ENCODE results near the gene COL2A1.
A peak's percentile ranks its signal among the peaks of the same experiment; 100 is the strongest.

COL2A1 gene

DNA sequence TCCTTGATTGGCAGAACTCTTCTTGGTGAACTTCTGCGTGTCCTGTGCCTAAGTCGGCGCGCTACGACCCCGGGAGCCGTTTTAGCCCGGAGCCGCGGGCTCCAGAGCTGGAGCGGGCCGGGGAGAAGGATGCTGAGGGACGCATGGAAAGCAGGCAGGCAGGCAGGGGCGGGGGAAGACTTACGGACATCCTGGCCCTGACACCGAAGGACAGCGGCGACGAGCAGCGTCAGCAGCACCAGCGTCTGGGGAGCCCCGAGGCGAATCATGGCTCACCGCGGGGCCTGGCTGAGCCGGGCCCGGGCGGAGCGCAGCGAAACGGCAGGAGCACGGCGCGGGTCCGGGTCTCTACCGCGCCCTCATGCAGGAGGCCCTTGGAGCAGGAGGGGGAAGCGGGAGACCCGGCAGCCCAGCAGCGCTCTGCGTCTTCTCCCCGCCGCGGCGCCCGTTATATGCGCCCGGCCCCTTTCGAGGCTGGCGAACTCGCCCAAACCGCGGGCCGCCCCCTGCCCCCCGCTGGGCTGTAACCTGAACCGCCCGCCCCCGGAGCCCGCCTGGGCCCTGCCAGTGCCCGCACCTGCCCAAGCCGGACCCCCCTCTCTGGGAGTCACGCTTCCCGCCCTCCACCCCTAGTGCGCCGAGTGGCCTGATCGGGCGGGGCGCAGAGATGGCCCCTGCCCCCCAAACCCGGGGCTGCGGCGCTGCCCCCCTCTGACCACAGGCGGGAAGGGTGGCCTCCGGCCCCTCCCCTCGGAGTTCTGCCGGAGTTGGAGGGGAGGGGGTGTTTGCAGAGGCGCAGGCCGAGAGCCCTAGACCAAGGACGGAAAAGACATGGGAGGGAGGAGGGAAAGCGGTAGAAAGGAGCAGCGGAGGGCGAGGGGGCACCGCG, at the start of gene COL2A1:
COL2A1 (minus strand) TSS at position 424 of the 889 bp plus-strand sequence; CDS start at position 269, 155 bp downstream.
- peak; percentile 79 for DNase-seq (ENCODE audit: low read depth)

DNA sequence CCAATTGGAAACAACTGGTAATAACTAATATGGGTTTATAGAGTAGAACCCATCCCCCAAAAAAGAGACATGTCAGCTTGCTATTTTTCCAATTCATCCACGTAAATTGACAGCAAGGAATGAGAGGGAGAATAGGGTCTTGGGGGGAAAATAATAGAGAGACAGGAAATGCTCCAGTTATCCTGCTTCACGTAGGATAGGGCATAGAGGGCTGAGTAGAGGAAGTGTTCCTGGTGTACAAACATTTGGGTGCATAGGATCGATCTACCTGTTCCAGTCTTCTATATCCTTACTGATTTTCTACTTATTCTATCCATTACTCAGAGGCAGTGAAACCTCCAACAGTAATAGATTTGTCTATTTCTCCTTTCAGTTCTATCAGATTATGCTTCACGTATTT, 49.6 kb upstream of the COL2A1 start:
- DNase-seq (ENCODE audit: low read depth) = no peak

DNA sequence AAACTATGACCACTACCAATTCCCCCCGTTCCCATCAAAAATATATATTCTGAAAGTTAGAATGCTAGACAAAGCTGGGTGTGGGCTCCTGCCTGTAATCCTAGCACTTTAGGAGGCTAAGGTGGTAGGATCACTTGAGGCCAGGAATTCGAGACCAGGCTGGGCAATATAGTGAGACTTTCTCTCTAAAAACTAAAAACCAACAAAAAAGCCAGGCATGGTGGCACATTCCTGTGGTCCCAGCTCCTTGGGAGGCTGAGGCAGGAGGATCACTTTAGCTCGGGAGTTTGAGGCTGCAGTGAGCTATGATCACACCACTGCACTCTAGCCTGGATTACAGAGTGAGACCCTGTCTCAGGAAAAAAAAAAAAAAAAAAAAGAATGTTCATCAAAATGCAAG, 48.8 kb upstream of the COL2A1 start:
- no peak for DNase-seq (ENCODE audit: low read depth)

DNA sequence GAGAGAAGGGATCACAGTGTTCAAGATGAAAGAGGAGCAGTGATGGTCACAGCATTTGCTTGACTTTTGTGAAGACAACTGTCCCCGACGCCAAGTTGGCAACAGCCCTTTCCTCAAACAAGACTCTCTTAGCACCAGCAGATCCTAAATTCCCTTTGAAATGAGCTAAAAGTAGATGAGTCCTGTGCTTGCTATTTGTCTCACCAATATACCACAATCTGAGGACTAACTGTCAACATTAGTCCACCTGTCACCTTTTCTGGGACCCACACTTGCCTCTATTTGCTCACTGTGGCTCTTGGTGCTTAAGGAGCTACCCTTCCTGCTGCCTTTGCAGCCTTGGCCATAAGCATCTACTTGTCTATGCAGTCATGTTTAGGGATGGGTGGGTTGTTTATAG, 47.4 kb upstream of the COL2A1 start:
- no peak for DNase-seq (ENCODE audit: low read depth)

DNA sequence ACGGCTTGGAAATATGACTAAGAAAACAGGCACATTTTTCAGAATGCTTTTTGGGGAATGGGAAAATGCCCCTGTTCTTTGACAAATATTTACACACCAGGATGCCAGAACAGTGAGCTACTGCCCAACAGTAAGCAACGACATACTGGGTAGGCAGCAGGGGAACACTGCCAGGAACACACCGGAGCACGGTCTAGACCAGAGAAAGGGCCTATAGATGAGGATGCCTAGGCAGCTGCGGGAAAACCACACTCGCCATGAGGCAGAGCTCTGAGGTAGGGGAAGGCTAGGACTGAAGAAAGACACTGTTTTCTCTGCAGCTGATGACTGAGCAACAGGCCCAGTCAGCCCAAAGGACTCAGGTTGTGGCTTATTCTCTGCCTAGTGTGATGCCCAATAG, 45.9 kb upstream of the COL2A1 start:
- DNase-seq (ENCODE audit: low read depth) = no peak

DNA sequence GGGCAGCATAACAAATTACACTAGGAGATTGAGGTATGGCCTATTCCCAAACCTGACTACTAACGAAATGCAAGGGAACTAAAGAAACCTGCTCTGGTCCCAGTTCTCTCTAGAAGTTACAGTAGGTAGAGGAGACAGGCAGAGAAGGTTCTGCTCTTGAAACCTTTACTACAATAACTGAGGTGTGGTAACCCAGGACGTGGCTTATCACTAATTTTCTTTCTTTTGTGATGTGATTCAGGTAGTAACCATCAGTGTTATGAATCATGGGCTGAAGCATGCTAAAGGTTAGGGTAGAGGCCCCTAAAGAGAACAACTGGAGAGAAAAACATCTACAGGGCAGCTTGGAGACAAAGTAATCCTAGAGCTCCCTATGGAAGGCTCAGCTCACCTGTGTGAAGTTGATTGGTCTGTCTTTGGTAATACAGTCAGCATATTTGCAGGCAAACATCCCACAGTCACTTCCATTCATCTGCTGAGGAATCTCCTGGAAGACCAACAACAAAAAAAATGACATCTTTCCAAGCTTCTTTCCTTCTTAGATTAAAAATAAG, 41.8 kb upstream of the COL2A1 start:
- no peak for DNase-seq (ENCODE audit: low read depth)

DNA sequence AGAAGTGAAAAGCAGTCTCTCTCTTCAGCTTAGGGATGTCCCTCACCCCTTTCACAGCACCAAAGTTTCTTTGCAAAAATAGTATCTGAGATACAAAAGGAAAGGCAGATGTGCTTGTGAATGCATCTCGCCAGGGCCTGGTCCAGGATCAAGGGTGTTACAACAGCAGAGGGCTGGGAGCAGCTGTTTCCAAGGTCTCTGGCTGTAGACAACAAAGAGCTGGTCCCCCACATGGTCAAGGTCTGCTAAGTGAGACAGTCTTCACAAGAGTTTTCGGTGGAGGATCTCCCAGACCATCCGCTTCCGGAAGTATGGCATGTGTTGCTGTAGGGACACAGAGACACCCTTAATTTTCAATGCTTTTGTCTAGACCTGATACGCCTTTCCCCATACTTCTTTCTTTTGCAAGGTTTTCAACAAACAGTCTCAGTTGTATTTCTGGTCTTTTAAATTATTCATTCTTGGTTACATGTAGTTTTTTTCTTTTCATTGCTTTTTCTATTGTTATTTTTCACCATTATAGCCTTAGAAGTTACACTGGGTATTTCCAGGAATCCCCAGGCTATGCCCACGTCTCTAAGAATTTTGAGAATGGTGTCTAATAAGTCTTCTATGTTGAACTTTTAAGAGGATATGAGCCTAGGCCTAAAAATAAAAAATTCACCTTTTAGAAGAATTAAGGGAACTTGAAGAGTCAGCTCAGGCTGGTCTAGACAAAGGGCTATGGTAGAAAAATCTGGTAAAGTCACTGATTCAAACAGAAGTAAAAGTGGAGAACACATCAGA, 41.0 kb upstream of the COL2A1 start:
- no peak for DNase-seq (ENCODE audit: low read depth)

DNA sequence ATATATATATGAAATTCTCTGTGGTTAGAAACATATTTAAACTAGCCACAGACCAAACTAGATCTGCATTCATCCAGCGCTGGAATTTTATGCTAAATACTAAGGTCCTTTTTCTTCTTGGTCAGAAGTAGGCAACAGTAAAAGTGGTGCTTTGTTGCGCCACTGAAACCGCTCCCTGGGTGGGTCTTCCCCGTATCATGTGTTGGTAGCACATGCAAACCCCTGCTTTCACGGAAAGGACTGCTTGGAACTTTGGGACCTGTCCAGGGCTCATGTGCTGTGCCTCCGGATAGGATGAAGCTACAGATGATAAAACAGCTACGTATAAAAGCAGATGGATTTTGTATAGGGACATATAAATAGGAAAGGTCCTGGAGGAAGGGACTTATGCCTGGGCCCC, 40.1 kb upstream of the COL2A1 start:
- no peak for DNase-seq (ENCODE audit: low read depth)

DNA sequence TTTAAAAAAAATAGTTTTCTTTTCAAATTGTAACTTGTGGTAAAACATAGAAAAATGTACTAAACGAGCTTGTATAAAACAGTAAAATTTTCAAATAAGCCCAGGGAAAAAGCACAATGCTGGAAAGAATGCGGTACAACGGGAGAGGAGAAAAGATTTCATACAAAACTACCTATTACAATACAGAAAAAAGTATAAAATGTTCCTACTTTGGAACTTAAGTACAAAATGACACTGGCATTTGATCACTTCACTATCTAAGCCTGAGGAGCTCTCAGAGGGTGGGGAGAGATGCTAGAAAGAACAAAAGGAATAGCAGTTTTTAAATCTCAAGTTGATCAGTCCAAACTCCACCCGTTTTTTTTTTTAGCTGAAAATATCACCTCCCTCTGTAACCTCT, 39.5 kb upstream of the COL2A1 start:
- DNase-seq (ENCODE audit: low read depth) = no peak

DNA sequence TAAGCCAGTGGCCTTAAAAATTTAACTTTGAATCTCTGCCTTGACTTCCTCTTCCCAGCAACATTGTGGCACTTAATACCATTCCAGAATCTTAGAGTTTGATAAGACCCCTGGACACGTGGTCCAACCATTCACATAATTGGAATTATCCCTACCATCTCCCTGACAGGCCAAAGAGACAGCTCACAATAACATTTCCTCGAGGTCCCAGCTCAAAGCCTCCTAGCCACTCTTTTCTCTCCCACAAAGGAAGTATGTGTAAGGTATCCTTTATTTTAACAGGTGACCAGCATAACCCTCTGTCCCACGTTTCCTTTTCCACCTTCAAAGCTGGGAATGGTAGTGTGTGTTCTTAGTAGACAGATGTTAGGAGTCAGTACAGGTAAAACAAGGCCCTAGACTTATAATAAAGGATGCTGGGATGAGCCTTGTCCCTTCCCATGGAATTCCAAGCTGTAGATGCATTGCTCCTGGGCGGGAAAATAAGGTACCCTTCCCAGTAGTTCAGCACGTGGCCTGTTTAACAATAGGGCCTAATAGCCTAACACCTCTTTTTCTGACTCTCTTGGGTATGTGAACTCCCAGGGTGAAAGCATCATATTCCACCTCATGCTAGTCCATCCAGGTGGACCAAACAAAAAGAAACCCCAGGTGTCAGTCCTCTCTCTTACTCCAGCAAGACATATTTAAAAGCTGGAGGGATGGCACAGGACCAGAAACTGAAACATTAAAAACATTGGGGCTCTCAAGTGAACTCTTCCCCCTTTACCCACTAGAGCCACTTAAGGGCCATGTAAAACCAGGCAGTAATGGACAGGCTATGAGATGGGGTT, 37.5 kb upstream of the COL2A1 start:
- DNase-seq (ENCODE audit: low read depth) = no peak

DNA sequence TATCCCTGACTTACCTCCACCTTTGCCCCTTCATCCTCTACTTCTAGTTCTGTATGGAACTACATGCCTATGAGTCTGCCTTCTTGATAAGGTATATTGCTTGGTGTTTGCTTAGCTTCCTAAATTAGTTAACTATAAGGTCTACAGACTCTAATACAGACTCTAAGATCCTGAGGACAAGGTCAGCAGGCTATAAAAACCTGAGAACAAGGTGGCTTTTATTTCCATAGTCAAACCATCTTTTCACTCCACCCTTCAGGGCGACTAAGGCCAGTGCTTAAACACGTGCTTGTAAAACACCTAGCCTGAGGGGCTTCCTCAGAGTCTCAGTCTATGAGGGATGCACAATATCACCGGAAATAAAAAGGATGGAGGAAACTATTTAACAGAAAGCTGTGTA, 36.1 kb upstream of the COL2A1 start:
- no peak for DNase-seq (ENCODE audit: low read depth)

DNA sequence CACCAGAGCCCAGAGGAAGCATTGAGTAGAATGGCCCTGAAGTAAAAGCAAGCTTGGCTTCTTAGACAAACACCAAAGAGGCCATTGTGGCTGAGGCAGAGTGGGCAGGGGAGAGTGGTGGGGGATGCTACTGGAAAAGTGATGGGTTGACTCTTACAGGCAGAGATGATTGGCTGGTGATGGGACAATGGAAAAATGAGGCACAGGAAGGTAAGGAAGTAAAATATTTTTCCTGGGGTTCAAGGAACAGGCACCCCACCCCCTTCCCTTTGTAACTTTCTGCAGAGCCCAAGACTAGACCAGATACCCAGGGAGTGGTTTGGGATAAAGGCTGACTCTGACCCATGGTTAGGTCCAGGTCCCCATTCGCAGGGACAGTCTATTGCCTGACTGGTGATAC, 34.9 kb upstream of the COL2A1 start:
- no peak for DNase-seq (ENCODE audit: low read depth)

DNA sequence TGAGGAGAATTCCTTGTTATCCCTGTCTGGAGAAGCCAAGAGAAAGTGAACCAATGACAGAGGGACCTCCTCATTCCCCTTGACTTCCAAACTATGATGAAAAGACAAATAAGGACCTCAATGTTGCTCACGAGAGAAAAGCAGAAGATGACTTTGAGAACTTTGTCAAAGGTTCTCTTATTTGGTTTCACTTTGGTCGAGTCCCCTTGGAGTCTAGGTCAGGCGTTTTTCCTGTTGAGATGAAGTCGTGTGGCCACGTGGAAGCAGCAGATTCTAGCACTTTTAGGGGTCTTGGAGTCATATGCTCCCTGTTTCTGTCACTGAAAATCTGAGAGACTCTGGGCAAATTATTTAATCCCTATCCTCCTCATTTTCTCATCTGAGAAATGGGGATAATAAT, 33.8 kb upstream of the COL2A1 start:
- no peak for DNase-seq (ENCODE audit: low read depth)

DNA sequence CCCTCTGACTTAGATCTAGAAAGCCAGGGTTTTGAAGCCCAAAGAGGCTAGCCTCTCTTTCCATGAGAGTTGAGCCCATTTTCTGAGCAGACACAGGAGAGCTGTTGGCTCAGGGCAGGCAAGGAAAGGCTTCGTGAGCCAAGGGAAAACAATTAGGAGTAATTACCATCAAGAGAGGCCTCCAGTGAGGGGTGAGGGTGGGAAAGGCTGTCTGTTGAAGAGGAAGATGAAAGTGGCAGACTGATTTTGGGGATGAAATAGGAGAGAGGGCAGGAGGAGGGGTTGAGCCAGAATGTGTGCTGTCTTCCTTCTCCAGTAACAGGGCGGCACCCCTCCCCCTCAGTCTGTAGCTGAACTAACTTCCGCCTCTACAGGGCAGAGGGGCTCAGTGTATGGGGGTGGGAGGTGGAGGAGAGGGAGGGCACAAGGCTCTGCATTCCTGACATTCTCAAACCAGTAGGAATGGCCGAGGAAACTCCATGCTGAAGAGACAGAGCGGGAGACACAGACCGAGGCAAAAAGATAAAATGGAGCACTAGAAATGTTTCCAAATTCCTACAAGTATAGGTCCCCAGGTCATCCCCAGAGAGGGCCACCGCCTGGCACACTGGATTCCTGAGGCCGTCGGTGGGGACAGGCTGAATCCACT, 33.1 kb upstream of the COL2A1 start:
- no peak for DNase-seq (ENCODE audit: low read depth)

DNA sequence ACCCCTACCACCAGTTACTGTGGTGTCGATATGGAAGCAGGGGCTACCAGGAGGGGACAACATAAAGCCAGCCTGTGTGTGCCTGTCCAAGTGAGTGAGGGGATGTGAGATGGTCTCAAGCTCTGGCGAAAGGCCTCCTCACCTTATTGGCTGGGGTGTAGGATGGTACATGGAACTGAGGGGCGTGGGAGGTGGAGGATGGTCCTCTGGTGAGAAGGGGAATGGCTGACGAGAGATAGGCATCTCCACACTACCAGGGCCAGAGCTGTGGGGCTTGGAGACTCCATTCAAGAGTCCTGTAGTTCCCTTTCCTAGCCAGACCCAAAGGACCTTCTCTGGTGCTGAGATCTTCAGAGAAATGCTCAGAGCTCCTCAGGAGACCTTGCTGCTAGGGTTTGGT, 32.5 kb upstream of the COL2A1 start:
- no peak for DNase-seq (ENCODE audit: low read depth)

DNA sequence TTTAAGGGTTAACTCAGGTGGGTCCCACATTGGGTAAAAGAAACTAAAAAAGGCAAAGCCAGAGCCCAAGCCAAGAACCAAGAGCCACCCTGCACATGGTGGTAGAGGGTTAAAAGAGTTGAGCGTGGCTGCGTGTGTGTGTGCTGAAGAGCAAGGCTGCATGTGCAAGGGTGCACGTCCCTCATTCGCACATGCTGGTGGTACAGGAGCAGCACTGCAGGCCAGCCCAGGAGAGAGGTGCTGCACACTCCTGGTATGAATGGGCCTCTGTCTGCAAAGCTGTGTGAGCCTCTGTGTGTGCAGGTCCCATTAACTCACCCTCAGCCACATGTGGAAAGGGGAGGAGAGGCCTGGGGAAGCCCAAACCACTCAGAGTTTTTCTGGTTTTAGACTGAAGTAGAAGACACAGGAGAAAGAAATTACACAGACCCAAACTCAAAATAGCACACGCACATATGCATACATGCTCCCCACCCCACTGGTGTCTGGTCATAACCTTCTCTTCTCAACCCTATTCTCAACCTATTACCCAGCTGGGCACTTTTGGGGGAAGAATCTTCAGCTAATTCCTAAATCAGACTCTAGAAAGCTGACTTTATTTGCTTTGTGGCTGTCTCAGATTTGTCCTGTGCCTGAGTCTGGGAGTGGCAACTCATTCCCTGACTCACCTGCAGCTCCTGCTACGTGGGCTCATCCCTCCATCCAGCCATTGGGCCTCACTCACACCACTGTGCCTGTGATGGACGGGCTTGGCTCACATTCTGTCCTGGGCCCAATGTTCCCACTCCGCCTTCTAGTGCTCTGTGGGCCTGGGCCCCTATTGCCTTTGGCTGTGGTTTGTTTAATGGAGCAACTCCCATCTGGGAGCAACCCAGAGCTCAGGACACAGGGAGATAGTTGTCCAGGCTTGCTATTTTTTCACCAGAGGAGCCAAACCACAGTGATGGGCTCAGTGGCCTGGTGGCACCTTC, 30.8 kb upstream of the COL2A1 start:
- DNase-seq (ENCODE audit: low read depth) = no peak

DNA sequence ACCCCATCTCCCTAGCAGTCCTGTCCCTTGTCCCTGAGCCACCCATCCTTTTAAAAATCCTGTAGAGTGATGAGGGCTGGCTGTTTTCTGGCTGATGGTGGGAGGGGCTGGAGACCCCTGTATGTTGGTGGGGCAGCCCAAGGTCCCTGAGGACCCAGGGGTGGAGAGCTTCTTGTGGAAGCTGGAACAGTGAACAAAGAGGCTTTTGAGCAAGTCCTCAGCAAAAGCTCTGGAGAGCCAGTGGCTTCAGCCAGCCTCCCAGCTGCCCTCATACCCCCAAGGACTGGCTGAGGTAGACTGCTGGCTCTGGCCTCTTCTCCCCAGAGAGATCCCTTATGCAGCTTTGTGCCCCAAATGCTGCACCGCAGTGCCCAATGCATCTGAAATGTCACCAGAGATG, 29.2 kb upstream of the COL2A1 start:
- no peak for DNase-seq (ENCODE audit: low read depth)

DNA sequence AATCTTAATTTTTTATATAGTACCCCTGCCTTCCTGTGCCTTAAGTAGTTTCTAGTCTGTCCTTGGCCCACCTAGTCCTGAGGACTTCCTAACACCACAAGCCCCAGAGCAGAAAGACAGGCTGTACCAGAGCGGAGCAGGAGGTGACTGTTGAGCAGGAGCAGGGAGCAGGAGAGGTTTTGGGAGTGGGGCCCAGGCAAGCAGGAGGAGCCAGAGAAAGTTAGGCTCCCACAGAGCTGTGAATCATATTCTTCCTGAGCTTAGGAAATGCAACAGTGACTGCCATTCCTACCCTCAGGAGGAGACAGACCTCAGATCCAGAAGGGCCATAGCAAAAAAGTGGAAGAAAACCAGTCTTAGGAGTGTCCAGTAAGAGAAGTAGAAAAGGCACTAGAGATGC, 28.3 kb upstream of the COL2A1 start:
- no peak for DNase-seq (ENCODE audit: low read depth)

DNA sequence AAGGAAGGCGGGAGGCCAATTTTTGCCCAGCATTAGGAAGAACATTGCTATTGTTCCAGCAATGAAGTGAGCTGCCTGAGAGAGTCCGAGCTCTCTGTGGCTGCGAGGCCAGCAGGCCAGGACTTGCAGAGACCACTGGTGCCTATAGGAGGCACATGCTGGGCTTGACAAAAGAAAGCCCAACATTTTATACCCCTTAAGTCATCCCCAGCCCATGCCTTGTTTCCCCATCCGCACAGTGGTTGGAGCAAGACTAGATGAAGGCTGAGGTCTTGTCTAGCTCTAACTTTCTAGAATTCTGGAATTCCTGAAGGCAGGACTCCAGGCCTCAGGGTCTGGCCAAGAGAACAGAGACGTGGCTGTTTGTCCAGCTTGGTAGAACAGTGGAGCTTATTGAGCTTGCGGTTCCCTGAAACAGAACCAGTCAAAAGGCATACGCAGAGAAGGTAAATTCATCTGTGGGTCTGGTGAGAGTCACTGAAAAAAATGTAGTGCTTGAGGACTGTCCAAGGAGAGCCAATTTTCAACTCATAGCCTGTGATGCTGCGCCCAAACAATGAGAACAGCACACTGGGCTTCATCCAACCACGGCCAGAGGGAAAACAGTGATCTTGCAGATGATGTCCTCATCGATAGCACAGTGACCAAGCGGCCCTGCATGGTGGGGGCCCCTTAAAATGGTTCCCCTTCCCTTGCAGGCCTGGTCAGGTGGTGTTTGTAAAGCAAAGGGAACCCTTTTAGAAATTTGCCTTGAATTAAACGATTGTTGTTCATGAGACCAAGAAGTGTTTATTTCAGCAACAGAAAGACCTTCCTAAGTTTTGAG, 27.1 kb upstream of the COL2A1 start:
- no peak for DNase-seq (ENCODE audit: low read depth)

All from CMK (cell line).